ENCODE results near the gene MEST.
A peak's percentile ranks its signal among the peaks of the same experiment; 100 is the strongest.
"Not testable (repeated sequence)": the region's sequence is repeated elsewhere in the genome, so short reads cannot be mapped to it uniquely, and the experiment has no call there.

MEST gene

DNA sequence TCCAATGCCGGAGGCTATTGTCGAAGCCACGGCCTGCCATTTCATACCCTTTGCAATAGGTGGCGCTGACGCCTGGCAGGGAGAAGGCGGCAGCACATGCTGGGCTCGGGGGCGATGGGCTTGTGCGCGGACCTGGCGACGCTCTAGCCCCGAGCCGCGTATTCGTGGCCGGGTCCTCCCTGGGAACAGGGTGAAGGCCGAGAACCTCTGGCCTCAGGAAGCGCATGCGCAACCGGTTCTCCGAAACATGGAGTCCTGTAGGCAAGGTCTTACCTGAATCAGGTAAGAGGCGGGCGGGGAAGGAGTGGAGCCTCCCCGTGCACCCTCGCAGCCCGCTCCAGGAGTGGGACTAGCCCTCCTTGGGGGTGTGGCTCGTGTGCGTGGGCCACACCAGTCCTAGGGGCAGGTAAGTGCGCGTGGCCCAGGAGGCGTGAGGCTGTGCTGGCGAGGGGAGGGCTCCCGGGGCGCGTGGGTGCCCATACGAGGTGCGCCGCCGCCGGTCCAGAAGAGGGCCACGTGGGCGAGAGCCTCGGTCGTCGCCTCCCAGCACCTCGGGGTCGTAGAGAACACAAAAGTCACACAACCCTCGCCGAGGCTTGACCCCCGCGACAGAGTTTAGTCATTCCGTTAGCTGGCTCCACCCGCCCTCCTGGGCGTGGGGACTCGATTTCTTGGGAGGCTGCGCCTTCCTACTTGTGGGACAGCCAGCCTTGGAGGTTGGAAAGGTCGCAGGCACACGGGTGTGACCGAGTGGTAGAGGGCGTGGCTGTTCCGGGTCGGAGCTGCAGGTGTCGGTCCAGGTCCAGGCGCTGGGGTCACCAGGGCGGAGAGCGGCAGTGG lies 5.6 kb upstream of the MEST start:
- peak; percentile 95 for DNase-seq

GRCh38 chr7:130486954-130487436 lies 4.9 kb upstream of the MEST start:
- peak; percentile 51 for DNase-seq

DNA sequence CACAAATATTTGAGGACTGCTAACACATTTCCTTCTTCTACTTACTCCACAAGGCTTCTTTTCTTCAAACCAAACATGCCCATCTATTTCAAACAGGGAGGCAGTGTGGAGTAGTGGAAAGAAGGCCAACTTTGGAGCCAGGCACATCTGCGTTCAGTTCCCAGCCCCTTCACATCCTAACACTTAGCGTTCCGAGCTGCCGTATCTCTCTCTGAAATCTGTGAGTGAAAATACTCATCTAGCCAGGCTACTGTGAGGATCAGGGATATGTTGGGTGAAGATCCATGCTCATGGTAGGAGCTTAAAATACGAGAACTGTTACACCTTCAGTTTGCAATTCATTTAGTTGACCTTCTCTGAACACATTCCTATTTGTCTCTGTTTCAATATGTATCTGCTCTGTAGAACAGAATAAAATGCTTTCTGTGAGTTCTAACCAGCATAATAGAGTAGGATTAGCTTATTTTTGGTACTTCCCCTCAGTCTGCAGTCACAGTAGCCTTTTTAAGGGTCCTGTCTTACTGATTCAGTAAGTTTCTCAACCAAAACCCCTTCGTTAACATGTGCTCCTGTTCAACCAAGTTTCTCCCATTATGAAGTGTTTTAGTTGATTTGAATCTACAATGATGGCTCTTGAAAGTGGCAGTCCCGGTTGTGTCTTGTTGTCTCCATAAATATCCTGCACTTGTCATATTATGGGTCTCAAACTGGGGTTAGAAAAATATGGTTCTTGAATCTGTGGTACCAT lies 3.3 kb upstream of the MEST start:
- no peak for DNase-seq

DNA sequence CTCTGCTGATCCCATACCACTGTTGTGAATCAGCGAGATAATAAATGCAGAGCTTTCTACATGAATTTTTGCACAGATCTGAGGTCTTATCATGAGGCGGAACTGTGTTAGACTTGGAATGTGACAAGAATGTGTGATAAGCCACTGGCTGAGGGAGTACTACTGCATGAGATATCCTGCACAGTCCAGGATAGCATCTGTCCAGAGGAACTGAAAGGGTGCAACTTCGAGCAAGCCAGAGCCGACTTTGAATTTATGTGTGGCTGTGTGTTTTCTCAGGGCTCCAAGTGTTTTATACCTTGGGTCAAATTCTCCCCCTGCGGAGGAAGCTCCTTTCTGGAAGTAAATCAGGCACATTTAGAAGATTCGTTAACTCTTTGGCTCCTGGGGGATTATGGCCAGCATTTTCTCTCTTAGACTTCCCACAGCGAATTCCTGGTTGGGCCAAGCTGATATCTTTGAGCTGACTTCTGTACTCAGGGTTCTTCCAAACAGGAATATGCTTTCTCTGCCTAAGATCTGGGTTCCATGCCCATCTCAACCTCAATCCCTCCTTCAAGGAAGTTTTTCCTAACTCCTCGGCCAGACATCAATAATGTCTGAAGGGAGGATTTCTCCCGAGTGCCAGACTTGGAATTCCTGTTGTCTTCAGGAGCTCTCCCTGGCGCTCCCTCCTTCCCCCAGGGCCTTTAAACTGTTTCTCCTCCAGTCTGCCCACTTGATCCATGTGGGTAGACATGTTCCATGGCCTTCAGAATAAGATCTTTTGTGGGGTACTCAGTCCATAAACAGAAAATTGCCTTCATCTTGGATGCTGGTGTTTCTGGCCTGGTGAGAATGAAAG lies 2.5 kb upstream of the MEST start:
- DNase-seq = peak; percentile 20

DNA sequence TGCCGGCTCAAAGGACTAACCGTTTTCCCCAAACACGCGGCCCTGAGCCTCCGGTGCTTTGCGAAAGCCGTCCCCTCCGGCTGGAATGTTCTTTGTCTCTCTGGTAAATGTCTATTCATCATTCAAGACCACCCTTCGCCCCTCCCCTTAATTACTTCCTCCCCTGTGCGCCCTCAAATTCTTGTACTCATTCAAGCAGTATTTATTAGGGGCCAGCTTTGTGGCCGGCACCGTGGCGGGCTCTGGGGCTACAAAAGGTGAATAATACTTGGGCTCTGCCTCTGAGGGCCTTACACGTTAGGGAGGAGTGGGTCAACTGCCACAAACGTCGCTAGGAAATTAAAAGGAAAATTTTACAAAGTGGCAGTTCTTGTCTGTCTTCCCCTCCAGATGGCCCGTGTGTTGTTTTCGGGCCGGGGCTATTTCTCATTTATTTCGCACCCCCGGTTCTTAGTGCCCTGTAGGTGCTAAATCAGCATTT lies 1.5 kb upstream of the MEST start:
- no peak for DNase-seq

GRCh38 chr7:130490888-130491804 lies 739 bp upstream of the MEST start:
- no peak for DNase-seq

DNA sequence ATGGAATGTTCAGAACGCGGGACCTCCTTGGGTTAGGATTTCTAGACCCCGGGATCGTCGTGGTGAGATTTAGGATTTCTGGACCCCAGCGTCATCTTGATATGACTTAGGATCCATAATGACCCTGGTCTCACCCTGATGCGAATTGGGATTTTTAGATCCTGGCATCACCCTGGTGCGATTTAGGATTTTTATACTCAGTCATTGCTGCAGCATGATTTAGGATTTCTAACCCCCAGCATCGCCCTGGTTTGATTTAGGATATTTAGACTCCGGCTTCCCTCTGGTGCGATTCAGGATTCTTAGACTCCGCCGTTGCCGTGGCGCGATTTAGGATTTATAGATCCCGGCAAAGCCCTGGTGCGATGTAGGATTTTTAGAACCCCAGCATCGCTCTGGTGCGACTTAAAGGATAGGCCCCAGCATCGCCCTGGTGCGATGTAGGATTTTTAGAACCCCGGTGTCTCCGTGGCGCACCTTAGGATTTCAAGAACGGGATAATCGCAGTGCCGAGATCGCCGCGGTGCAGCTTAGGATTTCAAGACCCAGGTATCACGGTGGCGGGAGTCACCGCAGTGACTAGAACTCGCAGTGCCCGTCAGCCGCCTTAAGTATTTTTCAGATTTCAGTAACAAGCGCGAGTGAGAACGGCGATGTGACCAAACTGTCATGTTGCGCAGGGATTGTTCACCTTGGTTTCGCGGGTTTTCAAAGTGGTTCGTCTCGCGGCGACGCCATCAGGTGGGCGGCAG lies 814 bp downstream of the MEST start:
- DNase-seq = no peak

DNA sequence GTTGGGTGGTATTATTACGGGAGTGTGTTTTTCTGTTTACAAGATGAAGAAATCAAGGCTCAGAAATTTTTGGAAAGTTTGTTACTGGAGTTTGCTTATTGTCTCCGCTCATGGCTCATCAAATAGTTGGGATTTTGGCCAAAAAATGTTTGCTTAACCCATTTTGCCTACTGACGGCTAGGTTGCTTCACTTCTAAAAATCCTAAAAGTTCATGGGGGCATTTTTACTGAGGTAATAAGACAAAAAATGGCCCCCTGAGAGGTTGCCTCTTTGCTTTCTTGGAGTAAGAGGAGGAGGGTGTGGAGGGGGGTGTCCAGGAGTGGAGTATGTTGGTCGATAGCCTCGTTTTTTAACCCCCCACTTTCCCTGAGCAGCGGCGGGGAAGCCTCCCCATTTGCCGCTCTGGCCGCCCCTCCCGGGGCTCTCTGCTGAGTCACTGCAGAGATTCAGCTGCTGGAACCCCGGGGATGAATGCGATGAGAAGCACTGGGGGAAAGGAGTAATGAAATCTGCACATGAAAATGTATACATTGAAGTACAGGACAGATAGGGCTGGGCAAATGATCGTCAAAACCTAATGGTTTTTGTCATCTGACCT lies 1.5 kb downstream of the MEST start:
- peak; percentile 39 for DNase-seq

GRCh38 chr7:130494431-130494858 lies 2.6 kb downstream of the MEST start:
- DNase-seq = peak; percentile 87

DNA sequence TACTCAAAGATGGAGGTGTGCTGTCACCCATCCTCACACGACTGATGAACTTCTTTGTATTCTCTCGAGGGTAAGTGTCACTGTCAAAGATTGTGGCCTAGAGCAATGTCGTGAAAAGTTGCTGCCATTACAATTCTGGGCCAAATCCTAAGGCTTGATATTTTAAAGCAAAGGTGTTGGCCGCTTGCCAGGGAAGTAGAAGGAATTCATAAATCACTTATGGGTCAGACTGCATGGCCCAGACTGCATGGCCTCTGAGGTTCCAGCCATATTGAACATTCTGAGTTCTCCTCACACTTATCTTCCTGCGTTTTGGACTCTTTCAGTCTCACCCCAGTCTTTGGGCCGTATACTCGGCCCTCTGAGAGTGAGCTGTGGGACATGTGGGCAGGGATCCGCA lies 8.6 kb downstream of the MEST start:
- no peak for DNase-seq

GRCh38 chr7:130500910-130501309 lies 9.0 kb downstream of the MEST start:
- no peak for DNase-seq

DNA sequence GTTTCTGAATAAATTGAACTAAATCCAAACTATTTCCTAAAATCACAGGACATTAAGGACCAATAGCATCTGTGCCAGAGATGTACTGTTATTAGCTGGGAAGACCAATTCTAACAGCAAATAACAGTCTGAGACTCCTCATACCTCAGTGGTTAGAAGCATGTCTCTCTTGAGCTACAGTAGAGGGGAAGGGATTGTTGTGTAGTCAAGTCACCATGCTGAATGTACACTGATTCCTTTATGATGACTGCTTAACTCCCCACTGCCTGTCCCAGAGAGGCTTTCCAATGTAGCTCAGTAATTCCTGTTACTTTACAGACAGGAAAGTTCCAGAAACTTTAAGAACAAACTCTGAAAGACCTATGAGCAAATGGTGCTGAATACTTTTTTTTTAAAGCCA lies 13.9 kb downstream of the MEST start:
- no peak for DNase-seq

- no peak for DNase-seq
Measured at GRCh38 chr7:130506358-130506757, 14.5 kb downstream of the MEST start.

GRCh38 chr7:130512038-130512437 lies 20.2 kb downstream of the MEST start:
- DNase-seq = not testable (repeated sequence)

GRCh38 chr7:130513447-130513846 lies 21.6 kb downstream of the MEST start:
- DNase-seq = no peak

DNA sequence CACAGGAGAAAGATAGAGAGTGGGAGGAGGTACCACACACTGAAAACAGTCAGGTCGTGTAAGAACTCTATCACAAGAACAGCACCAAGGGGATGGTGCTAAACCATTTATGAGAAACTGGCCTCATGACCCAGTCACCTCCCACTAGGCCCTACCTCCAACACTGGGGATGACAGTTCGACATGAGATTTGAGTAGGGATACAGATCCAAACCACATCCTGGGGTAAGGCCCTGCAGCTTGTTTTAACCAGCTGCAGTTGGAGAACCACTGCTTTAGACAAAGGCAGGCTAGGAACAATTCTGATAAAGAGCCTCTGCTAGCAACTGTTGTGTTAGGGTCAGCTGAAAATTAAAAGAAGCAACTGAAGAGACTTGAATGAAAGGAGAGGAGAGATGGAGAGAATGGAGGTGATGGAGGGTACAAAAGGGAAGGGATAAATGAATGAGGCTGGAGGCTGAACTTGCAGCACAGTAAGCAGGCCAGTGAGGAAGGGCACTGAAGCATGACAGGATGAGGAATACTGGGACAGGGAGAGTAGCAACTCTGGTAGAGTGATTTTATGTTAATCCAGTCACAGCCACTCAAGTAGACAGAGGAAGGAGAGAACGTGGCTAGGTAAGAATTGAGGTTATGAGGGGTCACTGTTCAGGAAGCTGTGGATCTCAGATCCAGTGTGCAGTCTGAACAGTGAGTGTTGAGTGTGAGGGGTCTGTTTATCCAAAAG lies 23.6 kb downstream of the MEST start:
- DNase-seq = no peak

DNA sequence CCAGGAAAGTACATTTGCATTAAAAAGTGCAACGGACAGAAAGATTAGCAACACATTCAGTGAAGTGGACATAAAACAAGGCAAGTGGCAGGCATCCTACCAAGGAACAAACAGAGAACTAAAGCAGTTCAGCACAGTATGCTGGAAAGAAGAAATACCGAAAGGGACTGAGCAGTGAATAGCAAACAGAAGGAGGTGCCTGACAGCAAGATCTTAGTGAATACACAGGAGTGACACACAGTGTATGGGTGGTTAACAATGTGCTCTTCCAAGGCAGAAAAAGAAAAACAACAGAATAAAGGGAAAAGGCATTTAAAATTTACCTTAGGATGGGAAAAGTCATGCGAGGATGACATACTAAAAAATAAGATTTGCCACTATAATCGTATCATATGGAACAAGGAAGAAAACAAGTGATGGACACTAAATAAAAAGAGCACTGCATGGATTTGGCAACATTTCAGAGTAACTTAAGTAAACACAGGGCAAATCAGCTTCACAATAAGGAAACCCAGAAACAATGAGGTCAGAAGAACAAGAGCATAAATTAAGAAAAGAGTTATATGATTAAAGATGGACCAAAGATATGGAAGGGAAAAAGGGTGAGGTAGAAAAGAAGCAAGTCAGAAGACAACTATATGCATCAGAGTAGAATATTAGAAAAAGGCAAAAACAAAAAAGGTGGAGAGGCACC lies 29.5 kb downstream of the MEST start:
- DNase-seq = no peak

DNA sequence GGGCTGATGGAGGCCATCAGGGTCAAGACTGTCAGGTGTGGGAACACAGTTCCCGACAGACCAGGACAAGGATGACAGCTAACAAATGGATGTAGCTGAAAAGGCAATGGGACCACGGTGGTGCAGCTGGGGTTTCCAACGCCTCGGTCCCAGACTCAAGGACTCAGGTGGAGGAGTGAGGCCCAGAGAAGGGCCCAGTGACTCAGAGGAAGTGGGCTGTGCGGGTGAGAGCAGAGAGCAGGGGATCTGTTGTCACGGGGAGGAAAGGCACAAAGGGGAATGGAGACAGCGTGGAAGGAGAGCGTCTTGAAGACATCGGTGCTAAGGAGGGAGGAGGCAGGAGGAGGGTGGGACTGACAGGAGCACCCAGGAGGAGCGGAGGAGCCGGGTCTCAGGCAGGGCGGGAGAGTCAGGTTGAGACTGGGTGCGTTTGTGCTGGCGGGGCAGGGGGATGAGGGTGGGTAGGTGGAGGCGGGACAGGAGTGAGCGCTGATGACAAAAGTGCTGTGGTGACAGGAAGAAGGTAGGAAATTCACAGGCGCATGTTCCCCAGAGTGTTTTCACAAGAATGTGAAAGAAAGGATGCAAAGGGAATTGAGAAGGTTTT lies 31.7 kb downstream of the MEST start:
- not testable (repeated sequence) for DNase-seq

- DNase-seq = no peak
Measured at GRCh38 chr7:130524628-130525027, 32.7 kb downstream of the MEST start.

Measured in OCI-M1 (cell line).